Esophagus squamous epithelium (tissue), 5 donors: ENCODE results near the gene CIZ1. TPM values are rescaled to one million over a fixed set of nuclear protein-coding genes. Genes with fewer than 3 reads are reported as not detected.

Source experiments
- DNase-seq: peaks from one replicate; lab custom pipeline; 2025; lab: John Stamatoyannopoulos, UW
- H3K27ac ChIP-seq, 4 donors: fragments of 200-600 bp; sonication (generic); one replicate each; pipeline ENCODE4 v1.5.1; 2016 to 2019; ENCODE audit warnings: mild to moderate bottlenecking in 1 of 4
- H3K27me3 ChIP-seq, 4 donors: fragments of 200-600 bp; sonication (generic); 1 replicate in 3 of 4; 2 replicates in 1 of 4; pipeline versions ENCODE4 v1.5.1 to v1.6.0; 2017 to 2021; ENCODE audit warnings: antibody characterized with exemption in 1 of 4
- H3K36me3 ChIP-seq, 3 donors: fragments of 200-600 bp; sonication (generic); one replicate each; pipeline ENCODE4 v1.5.1; 2016 to 2019
- H3K4me1 ChIP-seq, 3 donors: fragments of 200-600 bp; sonication (generic); one replicate each; pipeline ENCODE4 v1.5.1; 2017 to 2019
- H3K4me3 ChIP-seq, 4 donors: fragments of 200-600 bp; sonication (generic); 1 replicate in 3 of 4; 2 replicates in 1 of 4; pipeline ENCODE4 v1.5.1; 2016 to 2019; ENCODE audit warnings: mild to moderate bottlenecking in 2 of 4, moderate library complexity in 1 of 4
- H3K9me3 ChIP-seq, 3 donors: fragments of 200-600 bp; sonication (generic); one replicate each; pipeline ENCODE4 v1.5.1; 2016 to 2019
- CTCF ChIP-seq, 6 experiments: fragments of 450-650 bp in 4 of 6; fragments of 200-600 bp in 2 of 6; sonication (generic) in 2 of 6; IDR thresholded peaks; one replicate each; pipeline ENCODE4 v1.5.1; 2016 to 2019; ENCODE audit warnings: antibody characterized with exemption in 6 of 6, mild to moderate bottlenecking in 4 of 6, moderate library complexity in 4 of 6
- POLR2A ChIP-seq, 4 donors: fragments of 450-650 bp; IDR thresholded peaks; one replicate each; pipeline ENCODE4 v1.6.1; 2017; ENCODE audit warnings: antibody characterized with exemption in 4 of 4, mild to moderate bottlenecking in 4 of 4, moderate library complexity in 3 of 4
- WGBS, 2 donors: methylation state at CpG; one replicate each; pipeline ENCODE4 v1.1.5; 2018; 5-methylcytosine and 5-hydroxymethylcytosine counted together
- intact Hi-C: fragments of 100-400 bp; cut with DNase I; formaldehyde crosslinking; loops from one replicate; pipeline ENCODE4 v1.15.0; 2022
- total RNA-seq, 4 donors: library from RNA; depleted of rRNA; stranded (reverse); fragments of >200 nt; gene quantifications; one replicate each; pipeline ENCODE4 v1.1.0, GENCODE V29; 2016
- donor health status: DM: yes; HTN: yes; CAD: no.

CIZ1 gene
- total RNA-seq, 4 donors from 2014 or later: 31.0 to 74.6 (median 43.7) TPM

DNA sequence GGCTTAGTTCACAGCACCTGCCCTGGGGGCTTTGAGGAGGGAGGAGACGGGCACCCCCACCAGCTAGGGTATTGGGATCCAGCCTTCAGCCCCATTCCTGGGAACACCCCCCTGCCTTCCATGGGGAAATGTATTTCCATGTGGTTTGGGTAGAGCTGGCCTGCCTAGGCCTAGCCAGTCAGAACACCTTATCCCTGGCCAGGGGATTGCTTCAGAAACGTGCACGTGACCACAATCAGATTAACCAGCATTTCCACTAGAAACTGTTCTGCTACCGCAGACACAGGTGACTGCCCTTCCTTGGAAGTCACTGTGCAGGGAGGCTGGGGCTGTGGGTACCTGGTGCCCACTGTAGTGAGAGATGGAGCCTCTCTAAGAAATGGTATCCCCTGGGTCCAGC is 17.3 kb downstream of the CIZ1 start:
- no peak for DNase-seq
- Histone ChIP-seq H3K27me3 (no peaks in the 10 kb centered on the region), H3K27ac (no peak overlapping the region), H3K4me3 (no peak overlapping the region), H3K4me1 (peaks cover 0 to 6% (median 3%) of the 10 kb centered on the region in 3 donors), H3K36me3 (peaks cover 47 to 93% (median 49%) of the 10 kb centered on the region in 3 donors), H3K9me3 (no peaks in the 10 kb centered on the region)
- intact Hi-C loops: no loop called here
- no peak for TF ChIP-seq POLR2A (IDR thresholded peaks at IDR 0.05)
- no peak for TF ChIP-seq CTCF (IDR thresholded peaks at IDR 0.05)
- WGBS, 2 donors: 91 to 100% methylated on average over 1 to 4 of the region's 4 CpGs

DNA sequence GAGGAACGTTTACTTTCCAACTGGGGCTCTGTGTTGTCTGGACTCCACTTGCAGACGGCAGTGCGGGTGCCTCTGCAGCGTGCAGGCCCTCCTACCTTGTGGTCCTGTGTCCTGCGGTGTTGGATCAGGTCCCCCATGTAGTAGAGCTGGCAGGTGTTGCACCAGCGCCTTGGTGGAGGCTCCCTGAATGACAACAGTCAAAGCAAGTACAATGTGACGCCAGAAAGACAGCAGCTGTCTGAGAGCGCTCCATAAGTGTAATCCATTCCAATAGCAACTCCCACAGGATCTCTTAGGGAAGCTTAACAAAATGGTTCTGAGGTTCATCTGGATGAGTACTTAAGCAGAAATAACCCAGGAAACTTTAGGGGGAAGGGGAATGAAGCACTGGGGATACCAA is 21.4 kb downstream of the CIZ1 start:
- TF ChIP-seq POLR2A (IDR thresholded peaks at IDR 0.05): no peak
- no peak for TF ChIP-seq CTCF (IDR thresholded peaks at IDR 0.05)
- no peaks in the 10 kb centered on the region for H3K4me1 ChIP-seq
- H3K27me3 ChIP-seq: no peaks in the 10 kb centered on the region
- 69 to 100% methylated on average over 1 to 2 of the region's 8 CpGs for WGBS, 2 donors
- no peak for DNase-seq
- no peak overlapping the region for H3K27ac ChIP-seq
- intact Hi-C loops: no loop called here
- H3K4me3 ChIP-seq: no peak overlapping the region
- peaks cover 33 to 93% (median 44%) of the 10 kb centered on the region in 3 donors for H3K36me3 ChIP-seq
- no peaks in the 10 kb centered on the region for H3K9me3 ChIP-seq

GRCh38 chr9:128169492-128169891 is 21.9 kb downstream of the CIZ1 start:
- Histone ChIP-seq H3K36me3 (peaks cover 34 to 93% (median 44%) of the 10 kb centered on the region in 3 donors), H3K27ac (no peak overlapping the region), H3K4me1 (peaks cover 0 to under 1% (median 0%) of the 10 kb centered on the region in 3 donors), H3K9me3 (no peaks in the 10 kb centered on the region), H3K27me3 (no peaks in the 10 kb centered on the region), H3K4me3 (no peak overlapping the region)
- intact Hi-C loops: no loop called here
- DNase-seq: no peak
- no peak for TF ChIP-seq CTCF (IDR thresholded peaks at IDR 0.05)
- TF ChIP-seq POLR2A (IDR thresholded peaks at IDR 0.05): no peak
- WGBS, 2 donors: 83 to 89% methylated on average over 1 to 8 of the region's 8 CpGs

GRCh38 chr9:128168731-128169308 is 22.6 kb downstream of the CIZ1 start:
- Histone ChIP-seq H3K9me3 (no peaks in the 10 kb centered on the region), H3K27ac (no peak overlapping the region), H3K4me3 (no peak overlapping the region), H3K36me3 (peaks cover 35 to 93% (median 44%) of the 10 kb centered on the region in 3 donors), H3K4me1 (peaks cover 0 to 7% (median 0%) of the 10 kb centered on the region in 3 donors), H3K27me3 (no peaks in the 10 kb centered on the region)
- intact Hi-C loops: no loop called here
- no peak for DNase-seq
- no peak for TF ChIP-seq POLR2A (IDR thresholded peaks at IDR 0.05)
- TF ChIP-seq CTCF (IDR thresholded peaks at IDR 0.05): no peak
- WGBS, 2 donors: 81 to 89% methylated on average over 8 of the region's 8 CpGs

- TF ChIP-seq CTCF (IDR thresholded peaks at IDR 0.05): no peak
- no peak for TF ChIP-seq POLR2A (IDR thresholded peaks at IDR 0.05)
- peaks cover 0 to 12% (median 0%) of the 10 kb centered on the region in 3 donors for H3K4me1 ChIP-seq
- no peaks in the 10 kb centered on the region for H3K27me3 ChIP-seq
- 93 to 100% methylated on average over 3 to 4 of the region's 4 CpGs for WGBS, 2 donors
- intact Hi-C loops: no loop called here
- no peak for DNase-seq
- no peaks in the 10 kb centered on the region for H3K9me3 ChIP-seq
- H3K4me3 ChIP-seq: no peak overlapping the region
- peaks cover 38 to 97% (median 44%) of the 10 kb centered on the region in 3 donors for H3K36me3 ChIP-seq
- H3K27ac ChIP-seq: no peak overlapping the region
Measured at GRCh38 chr9:128167209-128167608, 24.2 kb downstream of the CIZ1 start.
